ENCODE measurements around the gene ROCK2. TPM values are rescaled to one million over a fixed set of nuclear protein-coding genes. Genes with fewer than 3 reads are reported as not detected.
A peak's percentile ranks its signal among the peaks of the same experiment; 100 is the strongest.

Gene ROCK2
- total and polyA plus RNA-seq, 4 donors: 5.3 to 31.0 (median 12.2) TPM

DNA sequence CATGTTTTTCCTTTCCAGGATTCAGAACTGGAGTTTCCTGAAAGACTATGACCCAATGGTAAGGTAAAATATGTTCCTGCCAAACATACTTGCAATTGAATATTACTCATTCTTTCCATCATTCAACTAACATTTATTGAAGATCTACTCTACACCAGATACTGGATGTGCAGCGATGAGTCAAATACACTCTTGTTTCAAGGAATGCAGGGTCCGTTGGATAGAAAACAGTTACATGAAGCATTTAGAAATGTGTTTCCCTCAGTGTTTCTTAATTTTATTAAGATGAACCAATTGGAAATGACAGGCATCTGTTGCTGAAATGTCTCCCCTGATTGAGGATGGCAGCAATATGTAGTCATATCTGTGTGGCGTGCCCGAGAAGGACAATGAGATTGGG, 203.9 kb downstream of the ROCK2 start:
- H3K27ac ChIP-seq (ENCODE audit: low read depth in 1 of 2, low read length in 2 of 2): no peak overlapping the region
- H3K27me3 ChIP-seq (ENCODE audit: control insufficient read depth in 4 of 4, insufficient read depth in 4 of 4, low read length in 3 of 4): no peaks in the 10 kb centered on the region
- no peak for DNase-seq (ENCODE audit: low spot score)
- no peak overlapping the region for H3K4me3 ChIP-seq (ENCODE audit: low read depth in 1 of 3, low read length in 3 of 3)
- H3K36me3 ChIP-seq (ENCODE audit: control insufficient read depth in 4 of 4, insufficient read depth in 3 of 4, low read depth in 1 of 4, low read length in 3 of 4): no peaks in the 10 kb centered on the region
- H3K9ac ChIP-seq (ENCODE audit: low read depth in 1 of 2, low read length in 2 of 2): no peak overlapping the region
- no peaks in the 10 kb centered on the region for H3K4me1 ChIP-seq (ENCODE audit: control insufficient read depth in 4 of 4, insufficient read depth in 4 of 4, low read length in 3 of 4)
- no peaks in the 10 kb centered on the region for H3K9me3 ChIP-seq (ENCODE audit: control insufficient read depth in 4 of 4, low read length in 3 of 4)
- WGBS: 81% methylated on average over 4 of the region's 4 CpGs
- TF ChIP-seq RXRA (IDR thresholded peaks at IDR 0.05) (no peak), EGR1 (IDR thresholded peaks at IDR 0.05; ENCODE audit: low read depth in 2 of 2) (no peak), NR2F2 (IDR thresholded peaks at IDR 0.05) (no peak), TAF1 (conservative IDR thresholded peaks at IDR 0.05) (no peak), HNF4G (IDR thresholded peaks at IDR 0.05) (no peak)
- TF ChIP-seq, protein P1, sequence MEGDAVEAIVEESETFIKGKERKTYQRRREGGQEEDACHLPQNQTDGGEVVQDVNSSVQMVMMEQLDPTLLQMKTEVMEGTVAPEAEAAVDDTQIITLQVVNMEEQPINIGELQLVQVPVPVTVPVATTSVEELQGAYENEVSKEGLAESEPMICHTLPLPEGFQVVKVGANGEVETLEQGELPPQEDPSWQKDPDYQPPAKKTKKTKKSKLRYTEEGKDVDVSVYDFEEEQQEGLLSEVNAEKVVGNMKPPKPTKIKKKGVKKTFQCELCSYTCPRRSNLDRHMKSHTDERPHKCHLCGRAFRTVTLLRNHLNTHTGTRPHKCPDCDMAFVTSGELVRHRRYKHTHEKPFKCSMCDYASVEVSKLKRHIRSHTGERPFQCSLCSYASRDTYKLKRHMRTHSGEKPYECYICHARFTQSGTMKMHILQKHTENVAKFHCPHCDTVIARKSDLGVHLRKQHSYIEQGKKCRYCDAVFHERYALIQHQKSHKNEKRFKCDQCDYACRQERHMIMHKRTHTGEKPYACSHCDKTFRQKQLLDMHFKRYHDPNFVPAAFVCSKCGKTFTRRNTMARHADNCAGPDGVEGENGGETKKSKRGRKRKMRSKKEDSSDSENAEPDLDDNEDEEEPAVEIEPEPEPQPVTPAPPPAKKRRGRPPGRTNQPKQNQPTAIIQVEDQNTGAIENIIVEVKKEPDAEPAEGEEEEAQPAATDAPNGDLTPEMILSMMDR (IDR thresholded peaks at IDR 0.05; ENCODE audit: low read depth, low read length, missing input control): no peak
- TF ChIP-seq, protein P2, sequence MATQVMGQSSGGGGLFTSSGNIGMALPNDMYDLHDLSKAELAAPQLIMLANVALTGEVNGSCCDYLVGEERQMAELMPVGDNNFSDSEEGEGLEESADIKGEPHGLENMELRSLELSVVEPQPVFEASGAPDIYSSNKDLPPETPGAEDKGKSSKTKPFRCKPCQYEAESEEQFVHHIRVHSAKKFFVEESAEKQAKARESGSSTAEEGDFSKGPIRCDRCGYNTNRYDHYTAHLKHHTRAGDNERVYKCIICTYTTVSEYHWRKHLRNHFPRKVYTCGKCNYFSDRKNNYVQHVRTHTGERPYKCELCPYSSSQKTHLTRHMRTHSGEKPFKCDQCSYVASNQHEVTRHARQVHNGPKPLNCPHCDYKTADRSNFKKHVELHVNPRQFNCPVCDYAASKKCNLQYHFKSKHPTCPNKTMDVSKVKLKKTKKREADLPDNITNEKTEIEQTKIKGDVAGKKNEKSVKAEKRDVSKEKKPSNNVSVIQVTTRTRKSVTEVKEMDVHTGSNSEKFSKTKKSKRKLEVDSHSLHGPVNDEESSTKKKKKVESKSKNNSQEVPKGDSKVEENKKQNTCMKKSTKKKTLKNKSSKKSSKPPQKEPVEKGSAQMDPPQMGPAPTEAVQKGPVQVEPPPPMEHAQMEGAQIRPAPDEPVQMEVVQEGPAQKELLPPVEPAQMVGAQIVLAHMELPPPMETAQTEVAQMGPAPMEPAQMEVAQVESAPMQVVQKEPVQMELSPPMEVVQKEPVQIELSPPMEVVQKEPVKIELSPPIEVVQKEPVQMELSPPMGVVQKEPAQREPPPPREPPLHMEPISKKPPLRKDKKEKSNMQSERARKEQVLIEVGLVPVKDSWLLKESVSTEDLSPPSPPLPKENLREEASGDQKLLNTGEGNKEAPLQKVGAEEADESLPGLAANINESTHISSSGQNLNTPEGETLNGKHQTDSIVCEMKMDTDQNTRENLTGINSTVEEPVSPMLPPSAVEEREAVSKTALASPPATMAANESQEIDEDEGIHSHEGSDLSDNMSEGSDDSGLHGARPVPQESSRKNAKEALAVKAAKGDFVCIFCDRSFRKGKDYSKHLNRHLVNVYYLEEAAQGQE (IDR thresholded peaks at IDR 0.05): no peak

DNA sequence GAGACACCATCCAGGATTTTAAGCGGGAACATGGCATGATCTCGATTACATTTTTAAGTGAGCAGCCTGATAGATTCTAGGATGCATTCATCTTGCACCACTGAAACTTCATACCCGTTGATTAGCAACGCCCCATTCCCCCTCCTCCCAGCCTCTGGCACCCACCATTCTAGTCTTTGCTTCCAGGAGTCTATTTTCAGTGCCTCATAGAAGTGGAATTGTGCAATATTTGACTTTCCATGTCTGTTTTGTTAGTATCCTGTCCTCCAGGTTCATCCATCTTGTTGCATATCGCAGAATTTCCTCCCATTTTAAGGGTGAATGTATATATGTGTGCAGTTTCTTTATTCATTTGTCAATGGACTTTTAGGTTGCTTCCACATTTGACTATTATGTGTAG, 210.1 kb downstream of the ROCK2 start:
- DNase-seq (ENCODE audit: low spot score): no peak
- 75% methylated on average over 5 of the region's 5 CpGs for WGBS
- H3K27ac ChIP-seq (ENCODE audit: low read depth in 1 of 2, low read length in 2 of 2): no peak overlapping the region

More for the DNA sequence above, 210.1 kb downstream of the ROCK2 start:
- H3K4me3 ChIP-seq (ENCODE audit: low read depth in 1 of 3, low read length in 3 of 3): no peak overlapping the region
- no peak overlapping the region for H3K9ac ChIP-seq (ENCODE audit: low read depth in 1 of 2, low read length in 2 of 2)
- H3K27me3 ChIP-seq (ENCODE audit: control insufficient read depth in 4 of 4, insufficient read depth in 4 of 4, low read length in 3 of 4): no peaks in the 10 kb centered on the region
- H3K36me3 ChIP-seq (ENCODE audit: control insufficient read depth in 4 of 4, insufficient read depth in 3 of 4, low read depth in 1 of 4, low read length in 3 of 4): no peaks in the 10 kb centered on the region
- no peaks in the 10 kb centered on the region for H3K9me3 ChIP-seq (ENCODE audit: control insufficient read depth in 4 of 4, low read length in 3 of 4)
- H3K4me1 ChIP-seq (ENCODE audit: control insufficient read depth in 4 of 4, insufficient read depth in 4 of 4, low read length in 3 of 4): peaks cover 5 to 20% (median 12%) of the 10 kb centered on the region in 4 donors
- no peak for TF ChIP-seq RAD21 (IDR thresholded peaks at IDR 0.05)
- TF ChIP-seq YY1 (IDR thresholded peaks at IDR 0.05): peak; percentile 89
- TF ChIP-seq, protein P3, sequence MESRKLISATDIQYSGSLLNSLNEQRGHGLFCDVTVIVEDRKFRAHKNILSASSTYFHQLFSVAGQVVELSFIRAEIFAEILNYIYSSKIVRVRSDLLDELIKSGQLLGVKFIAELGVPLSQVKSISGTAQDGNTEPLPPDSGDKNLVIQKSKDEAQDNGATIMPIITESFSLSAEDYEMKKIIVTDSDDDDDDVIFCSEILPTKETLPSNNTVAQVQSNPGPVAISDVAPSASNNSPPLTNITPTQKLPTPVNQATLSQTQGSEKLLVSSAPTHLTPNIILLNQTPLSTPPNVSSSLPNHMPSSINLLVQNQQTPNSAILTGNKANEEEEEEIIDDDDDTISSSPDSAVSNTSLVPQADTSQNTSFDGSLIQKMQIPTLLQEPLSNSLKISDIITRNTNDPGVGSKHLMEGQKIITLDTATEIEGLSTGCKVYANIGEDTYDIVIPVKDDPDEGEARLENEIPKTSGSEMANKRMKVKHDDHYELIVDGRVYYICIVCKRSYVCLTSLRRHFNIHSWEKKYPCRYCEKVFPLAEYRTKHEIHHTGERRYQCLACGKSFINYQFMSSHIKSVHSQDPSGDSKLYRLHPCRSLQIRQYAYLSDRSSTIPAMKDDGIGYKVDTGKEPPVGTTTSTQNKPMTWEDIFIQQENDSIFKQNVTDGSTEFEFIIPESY (IDR thresholded peaks at IDR 0.05): no peak
- no peak for TF ChIP-seq SP1 (IDR thresholded peaks at IDR 0.05)
- TF ChIP-seq, protein P1 (IDR thresholded peaks at IDR 0.05; ENCODE audit: low read depth, low read length, missing input control): no peak
- no peak for TF ChIP-seq HNF4A (conservative IDR thresholded peaks at IDR 0.05)
- no peak for TF ChIP-seq NR2F2 (IDR thresholded peaks at IDR 0.05)
- no peak for TF ChIP-seq RXRA (IDR thresholded peaks at IDR 0.05)
- TF ChIP-seq, protein P4, sequence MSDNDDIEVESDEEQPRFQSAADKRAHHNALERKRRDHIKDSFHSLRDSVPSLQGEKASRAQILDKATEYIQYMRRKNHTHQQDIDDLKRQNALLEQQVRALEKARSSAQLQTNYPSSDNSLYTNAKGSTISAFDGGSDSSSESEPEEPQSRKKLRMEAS (IDR thresholded peaks at IDR 0.05): no peak
- TF ChIP-seq FOXA1 (IDR thresholded peaks at IDR 0.05): no peak
- TF ChIP-seq FOXA2 (IDR thresholded peaks at IDR 0.05): no peak
- TF ChIP-seq, protein P2 (IDR thresholded peaks at IDR 0.05): no peak
- TF ChIP-seq, protein P5, sequence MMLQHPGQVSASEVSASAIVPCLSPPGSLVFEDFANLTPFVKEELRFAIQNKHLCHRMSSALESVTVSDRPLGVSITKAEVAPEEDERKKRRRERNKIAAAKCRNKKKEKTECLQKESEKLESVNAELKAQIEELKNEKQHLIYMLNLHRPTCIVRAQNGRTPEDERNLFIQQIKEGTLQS (IDR thresholded peaks at IDR 0.05): no peak
- TF ChIP-seq GABPA (IDR thresholded peaks at IDR 0.05 in 1 of 2, conservative IDR thresholded peaks at IDR 0.05 in 1 of 2): no peak
- TF ChIP-seq JUND (IDR thresholded peaks at IDR 0.05): no peak
- TF ChIP-seq EGR1 (IDR thresholded peaks at IDR 0.05; ENCODE audit: low read depth in 2 of 2): peak in 1 of 2 donors; percentile 41
